ENCODE data around the gene CHRNA3. TPM values are rescaled to one million over a fixed set of nuclear protein-coding genes. Genes with fewer than 3 reads are reported as not detected.

CHRNA3 gene
- polyA plus RNA-seq, 1 of the 3 experiments (the other 2 are of a cell fraction), result 2.3 TPM

GRCh38 chr15:78633348-78633747 is 12.6 kb upstream of the CHRNA3 start (continued):
- TF ChIP-seq CTCF (IDR thresholded peaks at IDR 0.05), result no peak
- no peak for TF ChIP-seq NFIC (IDR thresholded peaks at IDR 0.05; ENCODE audit: borderline replicate concordance)
- no peak for TF ChIP-seq NRF1 (IDR thresholded peaks at IDR 0.05; ENCODE audit: low read depth, low read length)
- no peak for TF ChIP-seq MEF2A (IDR thresholded peaks at IDR 0.05; ENCODE audit: borderline replicate concordance, low read depth)
- TF ChIP-seq FOSL2 (IDR thresholded peaks at IDR 0.05; ENCODE audit: borderline replicate concordance, low read depth), result no peak

GRCh38 chr15:78630886-78631633 is 10.3 kb upstream of the CHRNA3 start:
- WGBS (ENCODE audit: low lambda C conversion rate), result 37% methylated on average over 2 of the region's 9 CpGs
- no peak overlapping the region for H3K4me3 ChIP-seq (ENCODE audit: low read depth in 2 of 2, low read length in 1 of 2)
- H4K20me1 ChIP-seq (ENCODE audit: insufficient read depth), result no peaks in the 10 kb centered on the region
- no peak overlapping the region for H3K4me2 ChIP-seq
- POLR2A ChIA-PET, result no interaction called here
- DNase-seq, result no peak
- H3F3A ChIP-seq (replicated peaks; ENCODE audit: insufficient read depth), result no peaks in the 10 kb centered on the region
- CTCF ChIA-PET, result interaction anchor here (1.0 to 3.3 kb wide), 4 partner anchors 8 to 79 kb away, joined by 3 to 19 read pairs (median 10); partner anchors contain the start of gene CHRNA3
- TF ChIP-seq JUND (IDR thresholded peaks at IDR 0.05), result no peak
- TF ChIP-seq TAF1 (IDR thresholded peaks at IDR 0.05; ENCODE audit: borderline replicate concordance, low read depth, low read length), result no peak
- TF ChIP-seq FOXM1 (IDR thresholded peaks at IDR 0.05; ENCODE audit: low read depth), result no peak
- no peak for TF ChIP-seq SIN3A (IDR thresholded peaks at IDR 0.05; ENCODE audit: borderline replicate concordance, low read depth, low read length)
- no peak for TF ChIP-seq ELF1 (IDR thresholded peaks at IDR 0.05)
- TF ChIP-seq YY1 (IDR thresholded peaks at IDR 0.05; ENCODE audit: low read depth), result no peak
- no peak for TF ChIP-seq MEF2A (IDR thresholded peaks at IDR 0.05; ENCODE audit: borderline replicate concordance, low read depth)
- no peak for TF ChIP-seq NRF1 (IDR thresholded peaks at IDR 0.05; ENCODE audit: low read depth, low read length)
- TF ChIP-seq REST (IDR thresholded peaks at IDR 0.05; ENCODE audit: low read depth, low read length), result no peak
- TF ChIP-seq CHD2 (IDR thresholded peaks at IDR 0.05; ENCODE audit: low read length, partially characterized antibody), result no peak
- TF ChIP-seq EP300 (IDR thresholded peaks at IDR 0.05; ENCODE audit: borderline replicate concordance in 1 of 2, low read depth in 1 of 2, low read length in 1 of 2), result no peak
- TF ChIP-seq RXRA (IDR thresholded peaks at IDR 0.05; ENCODE audit: borderline replicate concordance, low read depth), result no peak
- no peak for TF ChIP-seq IRF3 (IDR thresholded peaks at IDR 0.05; ENCODE audit: low read depth, low read length)
- peaks cover 22% of the 10 kb centered on the region for H3K27me3 ChIP-seq (ENCODE audit: insufficient read depth)
- H3K9me2 ChIP-seq, result no peaks in the 10 kb centered on the region
- no peaks in the 10 kb centered on the region for H3K79me2 ChIP-seq (ENCODE audit: insufficient read depth)
- H3K9me3 ChIP-seq, result 0 out of 2 replicates have a peak, but pooled peaks cover 5% of the 10 kb centered on the region
- H3K36me3 ChIP-seq (replicated peaks in 1 of 2; ENCODE audit: control insufficient read depth in 1 of 2, insufficient read depth in 2 of 2, low read length in 1 of 2), result peaks cover 0 to 2% of the 10 kb centered on the region in 2 experiments
- no peak overlapping the region; a peak in 1 of 4 replicates for H3K27ac ChIP-seq (ENCODE audit: low read depth in 2 of 2, low read length in 1 of 2)
- H3K9ac ChIP-seq, result no peak overlapping the region
- H3K4me1 ChIP-seq (ENCODE audit: control insufficient read depth in 1 of 2, insufficient read depth in 2 of 2, low read depth in 1 of 2, low read length in 1 of 2), result peaks cover 0 to 19% of the 10 kb centered on the region in 2 experiments; a peak in 1 of 4 replicates
- no peak overlapping the region for H2AFZ ChIP-seq (ENCODE audit: low read depth)
